K562 (cell line): ENCODE measurements around the gene TP73.
A peak's percentile ranks its signal among the peaks of the same experiment; 100 is the strongest.

Source experiments
- BHLHE40 ChIP-seq: IDR thresholded peaks from 2 replicates; pipeline ENCODE4 v1.6.1; 2011; ENCODE audit warnings: low read length, improper control_type of control experiment
- CEBPB ChIP-seq: fragments of 450-650 bp; IDR thresholded peaks from 2 replicates; pipeline ENCODE4 v1.6.1; 2016; ENCODE audit warnings: missing genetic modification characterization, missing compliant biosample characterization
- CTCF ChIP-seq, 3 experiments: IDR thresholded peaks in 2 of 3; conservative IDR thresholded peaks in 1 of 3; 2 replicates each; pipeline ENCODE4 v1.5.1; 2011 to 2012; ENCODE audit warnings: low read length in 3 of 3, mild to moderate bottlenecking in 3 of 3, control low read depth in 2 of 3, improper control_type of control experiment in 1 of 3, inconsistent platforms in 1 of 3, low read depth in 1 of 3, mixed read lengths in 1 of 3, moderate library complexity in 1 of 3; ENCODE audit not compliant: insufficient read depth in 2 of 3
- ERF ChIP-seq: fragments of 450-650 bp; formaldehyde crosslinking; IDR thresholded peaks from 2 replicates; pipeline ENCODE4 v1.4.0; 2020; ENCODE audit warnings: mild to moderate bottlenecking, mixed read lengths
- NFIC ChIP-seq: fragments of 450-650 bp; IDR thresholded peaks from 2 replicates; pipeline ENCODE4 v1.6.1; 2017; ENCODE audit warnings: mild to moderate bottlenecking, inconsistent platforms
- POLR2AphosphoS5 ChIP-seq: IDR thresholded peaks from 2 replicates; pipeline ENCODE4 v1.6.1; 2011; ENCODE audit warnings: mild to moderate bottlenecking, low read depth, low read length, moderate library complexity; ENCODE audit not compliant: control insufficient read depth, insufficient read depth
- RBBP5 ChIP-seq: fragments of 200-600 bp; sonication (generic); IDR thresholded peaks from 2 replicates; pipeline ENCODE4 v1.6.1; 2012; ENCODE audit warnings: borderline replicate concordance, mild to moderate bottlenecking, low read length, control low read depth, inconsistent platforms; ENCODE audit not compliant: insufficient read depth, poor library complexity, severe bottlenecking
- RCOR1 ChIP-seq, 2 experiments: IDR thresholded peaks; 2 replicates each; pipeline ENCODE4 v1.6.1; 2012; ENCODE audit warnings: low read depth in 2 of 2, low read length in 2 of 2, borderline replicate concordance in 1 of 2, improper control_type of control experiment in 1 of 2
- REST ChIP-seq, 2 experiments: fragments of 450-650 bp; formaldehyde crosslinking in 1 of 2; IDR thresholded peaks; 2 replicates each; pipeline versions ENCODE4 v1.4.0 to v1.6.1; 2014 to 2020; ENCODE audit warnings: mild to moderate bottlenecking in 2 of 2, borderline replicate concordance in 1 of 2, low read depth in 1 of 2
- SIN3B ChIP-seq: fragments of 450-650 bp; IDR thresholded peaks from 2 replicates; pipeline ENCODE4 v1.6.1; 2017; ENCODE audit warnings: low read depth, mild to moderate bottlenecking, moderate library complexity
- TFE3 ChIP-seq: fragments of 450-650 bp; formaldehyde crosslinking; IDR thresholded peaks from 2 replicates; pipeline ENCODE4 v1.4.0; 2020; ENCODE audit warnings: mild to moderate bottlenecking, mixed read lengths
- ZBTB17 ChIP-seq: fragments of 450-650 bp; formaldehyde crosslinking; IDR thresholded peaks from 2 replicates; pipeline ENCODE4 v1.4.0; 2020; ENCODE audit warnings: mild to moderate bottlenecking

DNA sequence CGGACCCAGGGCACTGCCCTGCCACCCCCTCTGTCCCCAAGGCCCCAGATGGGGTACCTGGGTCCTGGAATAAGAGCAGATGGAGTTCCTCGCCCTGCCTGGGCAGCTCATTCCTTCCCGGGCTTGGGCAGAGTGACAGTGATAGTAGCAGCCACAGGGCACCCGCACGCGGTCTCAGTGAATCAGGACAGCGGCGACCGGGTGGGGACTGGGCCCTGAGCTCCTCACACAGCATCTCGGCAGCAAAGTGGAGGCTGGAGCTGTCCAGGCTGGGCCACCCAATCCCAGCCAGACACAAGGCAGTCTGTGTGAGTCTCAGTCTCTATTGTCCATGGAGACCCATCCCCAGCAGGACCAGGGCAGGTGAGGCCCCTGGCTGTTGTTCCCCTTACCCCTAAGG, 62.5 kb downstream of the TP73 start:
- TF ChIP-seq REST (IDR thresholded peaks at IDR 0.05; ENCODE audit: borderline replicate concordance) (peak; percentile 33; the same call in 1 of the 2 replicates), REST (CRISPR knock-in tag; IDR thresholded peaks at IDR 0.05; ENCODE audit: low read depth) (no peak), ZBTB17 (CRISPR knock-in tag) (no peak), BHLHE40 (no peak), SIN3B (no peak), RCOR1 (IDR thresholded peaks at IDR 0.05; ENCODE audit: borderline replicate concordance in 1 of 2, low read depth in 2 of 2, low read length in 2 of 2) (no peak), POLR2AphosphoS5 (no peak), TFE3 (no peak), RBBP5 (no peak), NFIC (no peak), ERF (CRISPR knock-in tag) (no peak), CEBPB (tag) (no peak), CTCF (IDR thresholded peaks at IDR 0.05 in 2 of 3, conservative IDR thresholded peaks at IDR 0.05 in 1 of 3; ENCODE audit: insufficient read depth in 2 of 3, low read depth in 1 of 3, low read length in 3 of 3) (no peak)
